HG02852 (cell line): ENCODE measurements around the gene ACSL1.

Experiments used
- ATAC-seq: cut with Tn5 transposase; IDR thresholded peaks from one replicate; pipeline ENCODE4 v1.9.1; 2021; ENCODE audit warnings: mild to moderate bottlenecking, moderate library complexity; ENCODE audit not compliant: unreplicated experiment

The ACSL1 gene, protein sequence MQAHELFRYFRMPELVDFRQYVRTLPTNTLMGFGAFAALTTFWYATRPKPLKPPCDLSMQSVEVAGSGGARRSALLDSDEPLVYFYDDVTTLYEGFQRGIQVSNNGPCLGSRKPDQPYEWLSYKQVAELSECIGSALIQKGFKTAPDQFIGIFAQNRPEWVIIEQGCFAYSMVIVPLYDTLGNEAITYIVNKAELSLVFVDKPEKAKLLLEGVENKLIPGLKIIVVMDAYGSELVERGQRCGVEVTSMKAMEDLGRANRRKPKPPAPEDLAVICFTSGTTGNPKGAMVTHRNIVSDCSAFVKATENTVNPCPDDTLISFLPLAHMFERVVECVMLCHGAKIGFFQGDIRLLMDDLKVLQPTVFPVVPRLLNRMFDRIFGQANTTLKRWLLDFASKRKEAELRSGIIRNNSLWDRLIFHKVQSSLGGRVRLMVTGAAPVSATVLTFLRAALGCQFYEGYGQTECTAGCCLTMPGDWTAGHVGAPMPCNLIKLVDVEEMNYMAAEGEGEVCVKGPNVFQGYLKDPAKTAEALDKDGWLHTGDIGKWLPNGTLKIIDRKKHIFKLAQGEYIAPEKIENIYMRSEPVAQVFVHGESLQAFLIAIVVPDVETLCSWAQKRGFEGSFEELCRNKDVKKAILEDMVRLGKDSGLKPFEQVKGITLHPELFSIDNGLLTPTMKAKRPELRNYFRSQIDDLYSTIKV

DNA sequence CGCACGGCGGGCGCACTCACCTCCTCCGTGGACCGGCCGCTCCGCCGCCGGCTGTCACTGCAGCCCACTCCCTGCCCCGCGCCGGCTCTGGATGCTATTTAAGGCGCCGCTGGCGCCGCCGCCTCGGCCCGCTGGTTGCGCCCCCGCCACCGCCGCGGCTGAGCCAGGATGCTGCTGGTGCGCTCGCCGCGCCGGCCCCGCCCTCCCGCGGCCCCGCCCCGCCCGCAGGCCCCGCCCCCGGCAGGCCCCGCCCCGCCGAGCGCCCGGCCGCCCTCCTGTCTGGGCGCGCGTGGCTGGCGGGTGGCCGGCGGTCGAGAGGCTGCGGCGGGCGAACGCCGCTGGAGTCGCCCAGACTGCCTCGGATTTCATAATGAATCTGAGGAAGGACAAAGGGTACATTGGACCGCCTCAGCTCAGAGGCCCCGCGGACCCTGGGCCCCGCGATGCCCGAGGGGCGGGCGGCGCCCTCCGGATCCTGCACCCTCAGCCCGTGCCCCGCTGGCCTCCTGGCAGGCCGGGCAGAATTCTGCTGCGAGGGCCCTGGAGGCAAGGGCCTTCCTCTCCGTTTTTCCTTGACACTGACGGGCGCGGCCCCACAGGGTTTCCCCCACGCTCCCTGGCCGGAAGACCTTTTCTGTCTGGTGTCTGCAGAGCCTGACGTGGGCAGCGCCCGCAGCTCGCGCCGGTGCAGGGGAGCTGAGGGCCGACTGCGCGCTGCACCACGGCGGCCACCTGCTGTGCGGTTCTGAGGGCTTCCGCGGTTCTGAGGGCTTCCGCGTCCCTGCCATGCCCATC is at the start of gene ACSL1:
Gene ACSL1, minus strand, starts transcription at position 73 of the 795 bp plus-strand sequence. CDS start 22,454 bp downstream, outside the sequence.
- peak; percentile 66 for ATAC-seq

DNA sequence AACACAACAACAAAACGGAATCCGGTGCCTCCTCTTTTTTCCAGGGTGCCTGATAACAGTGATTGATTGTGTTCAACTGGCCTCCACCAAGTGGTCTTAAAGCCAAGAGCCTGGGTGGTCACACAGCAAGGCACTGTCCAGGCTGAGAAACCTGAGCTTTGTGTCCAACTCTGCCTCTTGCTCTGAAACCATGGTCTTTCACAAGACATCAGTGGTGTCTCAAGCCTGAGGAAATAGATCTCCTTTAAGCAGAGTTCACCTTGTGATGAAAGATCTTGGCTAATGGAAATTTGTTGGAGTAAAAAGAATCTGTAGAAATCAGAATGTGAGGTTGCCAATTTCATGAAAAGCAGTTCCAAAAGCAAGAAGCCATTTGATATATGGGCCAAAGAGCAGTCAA is 47.3 kb upstream of the ACSL1 start:
- no peak for ATAC-seq

DNA sequence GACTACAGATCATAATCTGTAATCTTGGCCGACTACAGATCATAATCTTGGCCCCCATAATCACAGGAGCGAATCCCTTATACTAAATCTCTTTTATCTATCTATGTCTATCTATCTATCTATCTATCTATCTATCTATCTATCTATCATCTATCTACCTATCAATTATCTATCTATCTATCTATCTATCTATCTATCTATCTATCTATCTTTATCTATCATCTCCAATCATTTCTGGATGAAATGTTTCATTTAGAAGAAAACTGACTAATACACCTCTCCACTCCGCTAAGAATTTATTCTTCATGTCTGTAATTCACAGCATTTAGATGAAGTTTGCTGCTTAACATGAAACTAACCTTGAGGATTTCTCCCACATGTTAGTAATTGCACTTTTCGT is 45.0 kb upstream of the ACSL1 start:
- ATAC-seq, result no peak

DNA sequence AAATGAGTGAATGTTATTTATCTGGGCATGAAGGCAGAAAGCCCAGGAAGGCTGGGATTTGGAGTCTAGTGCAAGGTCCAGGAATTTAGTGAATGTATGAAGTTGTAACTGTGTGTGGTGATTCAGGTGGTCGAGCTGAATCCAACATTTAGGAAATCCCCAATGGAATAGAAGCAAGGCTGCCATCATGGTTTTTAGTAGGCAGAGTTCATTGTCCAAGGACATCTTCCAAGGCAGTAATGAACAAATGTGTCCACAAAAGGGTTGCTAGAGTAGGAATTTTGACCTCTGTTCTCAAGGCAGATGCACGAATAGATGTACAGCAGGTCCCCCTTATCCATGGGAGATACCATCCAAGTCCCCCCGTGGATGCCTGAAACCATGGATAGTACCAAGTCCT is 42.9 kb upstream of the ACSL1 start:
- ATAC-seq, result no peak

DNA sequence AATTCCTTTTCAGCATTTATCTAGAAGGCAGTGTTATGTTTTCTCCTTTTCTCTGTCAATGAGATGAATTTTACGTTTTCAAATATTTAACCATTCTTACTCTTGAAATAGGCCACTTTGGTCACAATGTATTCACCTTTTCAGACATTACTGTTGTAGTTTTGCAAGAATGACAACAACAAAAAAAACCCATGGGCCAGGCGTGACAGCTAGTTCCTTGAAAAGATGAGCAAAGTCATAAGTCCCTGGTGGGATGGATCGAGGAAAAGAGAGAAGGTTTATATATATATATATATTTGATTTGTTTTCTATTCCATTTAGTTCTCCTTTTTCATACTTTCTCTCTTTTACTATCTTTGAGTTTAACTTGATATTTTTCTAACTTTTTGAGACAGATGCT is 38.1 kb upstream of the ACSL1 start:
- ATAC-seq, result no peak

DNA sequence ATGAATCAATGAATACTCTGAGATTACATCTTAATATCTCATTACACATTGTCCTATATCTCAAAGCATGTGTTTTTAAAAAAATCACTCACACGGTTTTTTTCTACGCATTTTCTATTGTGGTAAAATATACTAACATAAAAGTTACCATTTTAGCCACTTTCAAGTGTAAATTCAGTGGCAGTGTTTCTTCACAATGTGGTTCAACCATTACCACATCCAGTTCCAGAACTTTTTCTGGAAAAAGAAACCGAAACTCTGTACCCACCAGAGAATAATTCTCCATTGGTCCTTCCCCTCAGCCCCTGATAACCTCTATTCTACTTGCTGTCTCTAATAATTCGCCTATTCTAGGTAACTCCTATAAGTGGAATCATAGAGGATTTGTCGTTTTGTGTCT is 35.3 kb upstream of the ACSL1 start:
- ATAC-seq, result no peak

DNA sequence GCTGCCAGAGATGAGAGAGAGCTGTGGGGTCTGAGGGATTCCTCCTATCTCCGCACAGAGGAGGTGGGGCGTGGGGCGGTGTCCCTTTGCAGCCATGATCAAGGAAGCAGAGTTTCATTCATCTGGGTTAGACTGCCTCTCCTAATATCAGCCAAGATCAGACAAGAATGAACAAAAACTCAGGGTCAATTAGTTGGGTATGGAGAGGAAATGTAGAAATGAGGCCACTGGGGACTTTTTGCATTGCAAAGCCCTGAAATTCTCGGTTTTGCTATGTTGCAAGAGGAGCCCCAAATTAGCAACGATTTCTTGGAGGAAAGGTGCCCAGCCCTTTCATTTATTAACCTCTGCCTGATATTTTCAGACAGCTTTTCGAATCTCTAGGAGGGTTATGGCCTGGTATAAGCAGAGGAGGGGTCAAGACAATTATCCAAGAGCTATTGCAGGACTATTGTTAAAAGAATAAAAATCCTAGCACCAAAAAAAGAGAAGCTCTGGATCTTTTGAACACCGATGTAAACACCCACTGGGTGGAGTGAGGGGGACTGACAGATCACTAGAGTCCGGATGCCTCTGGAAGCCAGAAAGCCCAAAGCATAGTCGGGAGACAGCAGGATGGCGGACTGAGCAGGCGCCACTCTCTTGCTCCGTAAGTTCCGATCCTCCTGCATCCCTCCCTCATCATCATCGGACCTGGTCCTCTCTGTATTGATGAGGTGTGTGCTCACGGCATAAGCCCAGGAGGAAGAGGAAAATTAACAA is 34.4 kb upstream of the ACSL1 start:
- peak; percentile 65 for ATAC-seq

DNA sequence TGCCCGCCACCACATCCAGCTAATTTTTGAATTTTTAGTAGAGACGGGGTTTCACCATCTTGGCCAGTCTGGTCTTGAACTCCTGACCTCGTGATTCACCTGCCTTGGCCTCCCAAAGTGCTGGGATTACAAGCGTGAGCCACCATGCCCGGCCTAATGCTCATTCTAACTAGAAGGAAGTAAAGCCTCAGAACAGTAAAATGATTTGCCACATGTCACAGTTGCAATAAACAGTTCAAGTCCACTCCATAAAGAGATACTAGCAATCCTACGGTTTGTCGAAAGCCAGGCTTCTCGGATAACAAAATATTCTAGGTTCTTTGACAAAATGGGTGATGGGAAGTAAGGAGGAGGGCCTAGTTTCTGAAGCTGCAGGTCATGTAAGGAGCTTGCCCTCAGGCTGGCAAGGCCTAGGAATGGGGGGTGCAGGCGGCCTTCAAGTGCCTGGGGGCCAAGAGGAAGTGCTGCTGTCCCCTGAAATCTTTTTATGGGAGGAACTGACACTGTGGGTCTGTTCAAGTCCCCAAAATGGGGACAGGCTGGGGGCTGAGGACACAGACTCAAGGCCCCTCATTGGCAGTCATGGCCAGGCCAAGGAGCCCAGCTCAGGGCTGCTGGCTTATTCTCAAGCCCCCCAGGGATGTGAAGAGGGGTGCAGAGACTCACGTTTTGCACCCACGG is 31.8 kb upstream of the ACSL1 start:
- ATAC-seq, result no peak

DNA sequence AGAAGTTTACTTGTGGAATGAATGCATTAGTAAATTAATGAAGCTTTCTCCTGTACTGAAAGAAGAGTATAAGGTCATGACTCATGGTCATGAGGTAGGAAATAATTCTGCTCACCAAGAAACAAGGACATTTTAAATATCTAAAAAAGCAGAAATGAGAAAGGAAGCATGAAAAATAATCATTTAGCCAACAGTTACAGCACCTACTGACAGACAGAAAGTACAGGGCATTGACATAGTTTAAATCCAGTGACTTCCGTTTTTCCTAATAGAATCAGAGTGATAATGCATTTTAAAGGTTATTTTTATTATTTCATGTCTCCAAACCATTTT is 30.5 kb upstream of the ACSL1 start:
- ATAC-seq, result no peak

DNA sequence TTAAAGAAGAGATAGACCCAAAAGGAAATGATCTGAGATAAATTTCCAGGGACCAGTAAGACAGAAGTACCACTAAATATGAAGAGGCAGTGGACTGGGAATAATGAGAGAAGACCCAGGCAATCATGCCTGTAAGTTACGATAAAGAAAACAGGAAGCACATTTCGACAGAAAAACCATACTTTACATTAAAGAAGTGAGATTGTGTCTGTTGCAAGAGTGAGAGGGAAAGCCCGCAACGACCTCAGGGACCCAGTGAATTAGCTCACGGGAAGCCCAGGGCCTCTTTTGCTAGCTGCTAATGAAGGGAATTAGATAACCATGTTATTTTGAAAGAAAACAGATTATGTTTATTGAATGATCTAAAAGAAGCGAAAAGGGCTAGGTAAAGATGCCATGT is 28.9 kb upstream of the ACSL1 start:
- ATAC-seq, result no peak

DNA sequence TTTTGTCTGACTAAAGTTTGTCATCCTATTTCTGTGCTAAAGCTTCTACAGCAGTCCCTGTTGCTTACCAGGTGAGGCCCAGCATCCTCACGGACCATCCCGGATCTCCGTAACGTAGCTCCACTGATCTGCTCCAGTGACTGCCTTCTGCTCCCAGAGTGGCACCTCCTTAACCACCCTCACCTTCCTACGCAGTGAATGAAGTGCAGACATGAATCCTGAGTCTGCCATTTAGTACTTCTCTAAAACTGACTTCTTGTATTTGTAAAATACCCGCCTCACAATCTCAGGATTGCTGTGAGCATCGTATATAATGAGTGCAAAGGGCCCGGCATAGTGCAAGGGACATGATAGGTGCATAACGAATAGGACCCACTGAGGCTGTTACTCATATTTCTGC is 27.7 kb upstream of the ACSL1 start:
- no peak for ATAC-seq

DNA sequence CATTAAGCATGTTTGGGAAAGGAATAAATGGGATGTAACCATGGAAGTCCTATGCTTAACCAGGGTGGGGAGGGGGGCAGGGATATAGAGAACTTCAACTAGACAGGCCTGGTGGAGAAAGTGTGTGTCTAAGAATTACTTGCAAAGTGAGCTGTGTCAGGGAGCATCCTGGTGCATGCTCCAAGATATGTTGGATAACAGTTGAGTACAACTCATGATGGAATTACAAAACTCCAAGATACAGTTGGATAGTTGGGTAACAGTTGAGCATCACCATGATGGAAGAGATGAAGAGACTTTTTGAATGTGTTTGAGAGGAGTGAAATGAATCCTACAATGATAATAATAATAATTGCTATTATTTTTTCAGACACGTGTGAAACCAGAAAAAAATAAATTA is 26.1 kb upstream of the ACSL1 start:
- no peak for ATAC-seq

DNA sequence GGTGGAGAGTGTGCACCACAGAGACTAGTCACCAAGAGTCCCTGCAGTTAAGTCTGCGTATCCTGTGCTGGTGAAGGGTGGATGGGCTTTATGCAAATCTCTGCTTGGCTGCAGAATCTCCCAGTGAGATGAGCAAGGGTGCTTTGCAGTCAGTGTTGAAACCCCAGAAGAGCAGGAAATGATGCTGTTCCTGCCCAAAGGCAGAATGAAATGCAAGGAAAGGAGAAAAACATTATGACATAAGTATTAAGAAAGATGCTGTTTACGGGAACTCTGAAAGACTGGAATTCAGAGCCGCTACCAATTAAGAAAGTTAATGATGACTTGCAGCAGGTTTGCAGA is 25.4 kb upstream of the ACSL1 start:
- peak; percentile 63 for ATAC-seq

DNA sequence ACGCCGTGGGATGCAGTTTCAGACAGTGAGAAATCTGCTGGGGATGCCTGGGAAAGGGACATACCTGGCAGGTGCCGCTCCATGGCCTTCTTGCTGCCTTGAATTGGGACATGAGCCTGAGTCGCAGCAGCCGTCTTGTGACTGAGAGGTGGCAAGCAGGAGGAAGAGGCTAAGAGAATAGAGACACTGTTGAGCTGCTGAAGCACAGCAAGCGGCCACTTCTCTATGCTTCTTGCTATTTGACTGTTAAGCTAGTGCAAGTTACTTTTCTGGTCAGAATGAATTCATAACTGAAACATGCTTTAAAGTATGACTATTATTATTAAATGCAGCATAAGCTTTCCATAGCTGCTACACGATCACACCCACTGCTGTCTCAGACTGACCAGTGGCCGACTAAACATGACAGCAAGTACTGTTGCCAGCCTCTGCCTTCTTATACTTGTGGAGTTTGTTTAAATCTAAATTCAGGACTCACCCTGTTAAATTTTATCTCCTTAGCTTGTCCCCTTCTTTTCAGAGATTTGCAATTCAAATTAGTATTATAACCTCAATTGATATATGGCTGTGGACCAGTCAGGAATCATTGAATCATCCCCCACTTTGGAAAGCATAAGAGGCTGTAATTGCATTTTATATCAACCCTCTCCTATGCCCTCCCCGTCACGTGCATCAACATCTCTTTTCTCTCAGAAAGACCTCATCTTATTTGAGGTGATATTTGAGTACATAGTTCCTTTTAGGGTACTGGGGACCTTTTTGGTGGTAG is 24.8 kb upstream of the ACSL1 start:
- peak; percentile 60 for ATAC-seq

DNA sequence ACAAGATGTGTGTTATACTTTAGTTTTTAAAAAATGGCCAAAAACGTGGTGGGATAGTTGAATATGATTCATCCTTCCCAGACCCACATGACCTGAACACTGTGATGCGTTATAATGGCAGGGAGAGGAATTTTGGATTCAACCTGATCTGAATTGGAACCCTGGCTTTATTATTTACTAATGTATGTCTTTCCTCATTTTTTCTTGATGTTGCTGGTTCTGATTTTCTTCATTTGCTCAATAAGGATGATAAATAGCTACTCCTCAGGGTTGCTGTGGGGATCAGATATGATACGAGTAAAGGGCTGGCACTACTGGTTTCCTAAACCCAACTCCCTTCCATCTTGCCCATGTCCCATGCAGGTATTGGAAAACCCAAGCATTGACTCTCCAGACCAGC is 24.2 kb upstream of the ACSL1 start:
- no peak for ATAC-seq

DNA sequence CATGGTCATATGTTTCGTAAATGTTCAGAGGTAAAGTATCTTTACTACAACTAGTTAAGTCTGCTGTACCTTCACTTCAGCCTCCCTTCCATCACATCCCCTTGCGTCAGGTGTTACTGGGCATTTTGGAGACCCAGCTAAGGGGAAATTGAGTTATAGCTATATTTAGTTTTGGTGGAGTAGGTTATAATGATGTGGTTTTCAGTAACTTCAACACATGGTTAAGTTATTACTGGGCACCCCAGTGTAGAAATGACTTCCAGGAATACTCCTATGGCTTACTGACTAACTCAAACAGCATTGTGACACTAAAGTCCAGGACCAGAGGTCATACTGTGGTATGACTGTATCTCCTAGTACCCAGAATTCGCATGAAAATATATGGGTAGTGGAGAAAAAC is 23.4 kb upstream of the ACSL1 start:
- peak; percentile 29 for ATAC-seq

DNA sequence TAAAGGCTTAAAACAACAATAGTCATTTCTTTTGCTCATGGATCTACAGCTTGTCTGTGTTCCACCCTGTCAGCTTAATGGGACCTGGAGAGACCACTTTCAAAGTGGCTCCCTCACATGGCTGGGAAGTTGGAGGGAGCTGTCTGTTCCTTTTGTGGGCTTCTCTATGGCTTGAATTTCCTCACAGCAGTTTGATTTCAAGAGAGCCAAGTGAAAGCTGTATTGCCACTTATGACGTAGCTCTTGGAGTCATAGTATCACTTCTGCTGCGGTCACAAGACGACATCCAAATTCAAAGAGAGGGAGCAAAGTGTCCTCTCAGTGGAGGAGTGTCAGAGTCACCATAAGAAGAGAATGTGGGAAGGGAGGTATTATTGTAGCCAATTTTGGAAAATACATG is 22.7 kb upstream of the ACSL1 start:
- ATAC-seq, result no peak

DNA sequence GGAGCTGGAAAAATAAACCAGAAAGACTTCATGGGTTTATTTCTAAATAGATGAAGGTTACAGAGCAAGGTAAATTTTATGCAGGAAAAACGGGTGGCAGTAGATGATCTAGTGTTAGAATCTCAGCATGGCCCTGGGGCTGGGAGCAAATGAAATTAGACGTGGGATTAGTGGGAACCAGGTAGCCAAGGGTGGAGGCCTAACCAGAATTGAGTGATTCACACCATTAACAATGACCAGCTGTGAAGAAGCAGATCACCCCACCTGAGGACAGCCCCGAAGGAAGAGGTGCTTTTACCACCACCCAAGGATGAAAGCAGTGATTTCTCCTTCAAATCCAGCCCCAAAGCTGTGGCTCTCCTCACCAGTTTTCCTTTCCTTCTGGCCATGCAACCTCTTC is 20.8 kb upstream of the ACSL1 start:
- ATAC-seq, result no peak

DNA sequence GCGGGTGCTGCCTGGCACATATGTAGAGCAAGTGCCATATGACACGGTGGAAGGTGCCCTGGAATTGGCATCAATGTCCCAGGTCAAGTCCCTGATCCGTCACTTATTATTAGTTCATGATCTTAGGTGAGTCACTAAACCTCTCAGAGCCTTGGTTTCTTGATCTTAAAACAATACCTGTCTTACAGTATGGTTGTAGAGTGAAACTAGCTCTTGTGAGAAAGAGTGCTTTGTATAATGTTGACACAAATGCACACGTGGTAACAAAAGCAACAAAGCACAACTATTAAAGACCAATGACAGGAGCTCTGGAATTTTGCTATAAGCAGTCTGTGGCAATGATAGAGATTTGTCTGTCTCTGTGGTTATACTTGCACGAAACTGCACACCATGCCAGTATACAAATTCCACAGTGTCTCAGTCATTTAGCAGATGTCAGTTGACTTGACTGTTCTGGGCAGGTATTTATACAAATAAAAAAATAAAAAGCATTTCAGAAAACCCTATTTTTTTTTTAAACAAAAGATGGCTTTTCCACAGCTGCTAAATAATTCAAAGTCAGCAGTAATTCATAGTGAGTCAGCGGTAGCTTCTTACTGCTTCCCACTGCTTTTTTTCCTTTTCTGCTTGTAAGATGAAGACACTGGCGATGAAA is 19.7 kb upstream of the ACSL1 start:
- ATAC-seq, result no peak
